Thyroid gland (tissue), 4 donors: ENCODE measurements around the gene WIPF1.

Source experiments
- CTCF ChIP-seq, 6 experiments: fragments of 200-600 bp in 3 of 6; fragments of 450-650 bp in 3 of 6; sonication (generic) in 3 of 6; IDR thresholded peaks; one replicate each; pipeline ENCODE4 v1.5.1; 2016 to 2019; ENCODE audit warnings: antibody characterized with exemption in 6 of 6, mild to moderate bottlenecking in 2 of 6, inconsistent platforms in 1 of 6, moderate library complexity in 1 of 6
- POLR2A ChIP-seq, 2 donors: fragments of 450-650 bp; IDR thresholded peaks; one replicate each; pipeline ENCODE4 v1.6.1; 2017; ENCODE audit warnings: antibody characterized with exemption in 2 of 2, mild to moderate bottlenecking in 2 of 2, moderate library complexity in 1 of 2

- no peak for TF ChIP-seq CTCF (IDR thresholded peaks at IDR 0.05)
- TF ChIP-seq POLR2A (IDR thresholded peaks at IDR 0.05) = no peak
Measured at GRCh38 chr2:174599310-174599921, 1.8 kb upstream of the WIPF1 start.
